ENCODE measurements around the gene UBE2D2. TPM values are rescaled to one million over a fixed set of nuclear protein-coding genes. Genes with fewer than 3 reads are reported as not detected.

Gene UBE2D2
- polyA plus RNA-seq, 3 donors, result 41.2 to 167 (median 133) TPM

- Histone ChIP-seq H2AFZ (ENCODE audit: insufficient read depth, low read depth, low read length, poor library complexity, severe bottlenecking) (no peak overlapping the region), H3K36me3 (replicated peaks in 1 of 2; ENCODE audit: control insufficient read depth in 1 of 2, insufficient read depth in 2 of 2, low read length in 2 of 2) (no peaks in the 10 kb centered on the region), H3K9me3 (replicated peaks in 1 of 2; ENCODE audit: control insufficient read depth in 1 of 2, insufficient read depth in 1 of 2, low read length in 2 of 2) (no peaks in the 10 kb centered on the region), H3K9ac (ENCODE audit: insufficient read depth, low read length, poor library complexity, severe bottlenecking) (no peak overlapping the region), H4K20me1 (ENCODE audit: insufficient read depth, low read length) (peaks cover 51% of the 10 kb centered on the region), H3K4me2 (replicated peaks; ENCODE audit: extremely low read depth, low read length, poor library complexity, severe bottlenecking) (no peak overlapping the region), H3K27ac (ENCODE audit: low read depth in 1 of 2, low read length in 2 of 2) (no peak overlapping the region), H3K79me2 (ENCODE audit: insufficient read depth, low read length) (peaks cover 78% of the 10 kb centered on the region), H3K4me1 (ENCODE audit: control insufficient read depth in 1 of 2, insufficient read depth in 2 of 2, low read length in 2 of 2) (peaks cover 63 to 72% of the 10 kb centered on the region in 2 donors), H3K4me3 (replicated peaks in 1 of 3; ENCODE audit: low read depth in 2 of 3, low read length in 3 of 3) (no peak overlapping the region), H3K27me3 (ENCODE audit: control insufficient read depth in 2 of 2, insufficient read depth in 2 of 2, low read length in 2 of 2) (peaks cover 5 to 39% of the 10 kb centered on the region in 2 donors)
- peak overlapping the region in 1 of 7 donors; percentile 74 for H3K27ac Mint-ChIP-seq
- peak overlapping the region; percentile 30 to 31 for H3K4me3 Mint-ChIP-seq
- peaks cover 70% of the 10 kb centered on the region for H3K4me1 Mint-ChIP-seq
- DNase-seq, result no peak
- intact Hi-C loops (cut with micrococcal nuclease), result no loop called here
- TF ChIP-seq CTCF (IDR thresholded peaks at IDR 0.05), result no peak
- peaks cover 28 to 40% of the 10 kb centered on the region in 2 donors for H3K36me3 Mint-ChIP-seq
- WGBS (ENCODE audit: insufficient coverage), result 79% methylated on average over 8 of the region's 13 CpGs
- peaks cover 0 to 13% (median 2%) of the 10 kb centered on the region in 7 donors for H3K9me3 Mint-ChIP-seq
- peaks cover 31 to 67% (median 43%) of the 10 kb centered on the region in 3 donors for H3K27me3 Mint-ChIP-seq (ENCODE audit: low read depth in 3 of 3)
Measured at GRCh38 chr5:139654871-139655491, 93.8 kb downstream of the UBE2D2 start.

GRCh38 chr5:139655727-139656271 is 94.7 kb downstream of the UBE2D2 start:
- H3K36me3 Mint-ChIP-seq, result peaks cover 28 to 40% of the 10 kb centered on the region in 2 donors
- no peak overlapping the region for H3K27ac Mint-ChIP-seq
- no peak overlapping the region for H3K4me3 Mint-ChIP-seq
- peaks cover 63 to 71% of the 10 kb centered on the region in 2 donors for H3K4me1 ChIP-seq (ENCODE audit: control insufficient read depth in 1 of 2, insufficient read depth in 2 of 2, low read length in 2 of 2)
- H2AFZ ChIP-seq (ENCODE audit: insufficient read depth, low read depth, low read length, poor library complexity, severe bottlenecking), result no peak overlapping the region
- no peak overlapping the region for H3K4me2 ChIP-seq (replicated peaks; ENCODE audit: extremely low read depth, low read length, poor library complexity, severe bottlenecking)
- TF ChIP-seq CTCF (IDR thresholded peaks at IDR 0.05), result no peak
- no peak overlapping the region for H3K4me3 ChIP-seq (replicated peaks in 1 of 3; ENCODE audit: low read depth in 2 of 3, low read length in 3 of 3)
- peaks cover 0 to 31% of the 10 kb centered on the region in 2 donors for H3K27me3 ChIP-seq (ENCODE audit: control insufficient read depth in 2 of 2, insufficient read depth in 2 of 2, low read length in 2 of 2)
- peaks cover 0 to 6% (median 0%) of the 10 kb centered on the region in 7 donors for H3K9me3 Mint-ChIP-seq
- DNase-seq, result no peak
- H3K4me1 Mint-ChIP-seq, result peaks cover 70% of the 10 kb centered on the region
- no peak overlapping the region for H3K27ac ChIP-seq (ENCODE audit: low read depth in 1 of 2, low read length in 2 of 2)
- no peak overlapping the region for H3K9ac ChIP-seq (ENCODE audit: insufficient read depth, low read length, poor library complexity, severe bottlenecking)
- H3K79me2 ChIP-seq (ENCODE audit: insufficient read depth, low read length), result peaks cover 76% of the 10 kb centered on the region
- peaks cover 44% of the 10 kb centered on the region for H4K20me1 ChIP-seq (ENCODE audit: insufficient read depth, low read length)
- WGBS (ENCODE audit: insufficient coverage), result 58% methylated on average over 14 of the region's 18 CpGs
- H3K9me3 ChIP-seq (replicated peaks in 1 of 2; ENCODE audit: control insufficient read depth in 1 of 2, insufficient read depth in 1 of 2, low read length in 2 of 2), result no peaks in the 10 kb centered on the region
- H3K36me3 ChIP-seq (replicated peaks in 1 of 2; ENCODE audit: control insufficient read depth in 1 of 2, insufficient read depth in 2 of 2, low read length in 2 of 2), result no peaks in the 10 kb centered on the region
- peaks cover 29 to 59% (median 37%) of the 10 kb centered on the region in 3 donors for H3K27me3 Mint-ChIP-seq (ENCODE audit: low read depth in 3 of 3)
- intact Hi-C loops (cut with micrococcal nuclease), result no loop called here

Data from CD14-positive monocyte (primary cell).